Spleen (tissue), 7 donors: Measurements from ENCODE around the gene GSE1.

Experiments
- POLR2A ChIP-seq, 3 donors: fragments of 450-650 bp; IDR thresholded peaks; one replicate each; pipeline ENCODE4 v1.5.1; 2017; ENCODE audit warnings: antibody characterized with exemption in 3 of 3, mild to moderate bottlenecking in 1 of 3
- POLR2AphosphoS5 ChIP-seq, 3 donors: sonication (generic); formaldehyde crosslinking; IDR thresholded peaks; one replicate each; pipeline ENCODE4 v1.5.1; 2017; ENCODE audit warnings: antibody characterized with exemption in 3 of 3
- TF ChIP-seq, protein P1 (sequence below), 11 experiments: fragments of 200-600 bp in 7 of 11; fragments of 450-650 bp in 4 of 11; sonication (generic) in 4 of 11; IDR thresholded peaks in 8 of 11; conservative IDR thresholded peaks in 3 of 11; 1 replicate in 7 of 11; 2 replicates in 4 of 11; pipeline versions ENCODE4 v1.4.0 to v1.8.0; 2016 to 2021; ENCODE audit warnings: antibody characterized with exemption in 11 of 11, inconsistent platforms in 4 of 11, mild to moderate bottlenecking in 1 of 11
- donor health status: DM: no; HTN: no; CAD: no; lungs with moderate emphysema.
- donor health status: DM: no; HTN: no; CAD: no.
- donor health status: DM: no; HTN: no; CAD: no.

DNA sequence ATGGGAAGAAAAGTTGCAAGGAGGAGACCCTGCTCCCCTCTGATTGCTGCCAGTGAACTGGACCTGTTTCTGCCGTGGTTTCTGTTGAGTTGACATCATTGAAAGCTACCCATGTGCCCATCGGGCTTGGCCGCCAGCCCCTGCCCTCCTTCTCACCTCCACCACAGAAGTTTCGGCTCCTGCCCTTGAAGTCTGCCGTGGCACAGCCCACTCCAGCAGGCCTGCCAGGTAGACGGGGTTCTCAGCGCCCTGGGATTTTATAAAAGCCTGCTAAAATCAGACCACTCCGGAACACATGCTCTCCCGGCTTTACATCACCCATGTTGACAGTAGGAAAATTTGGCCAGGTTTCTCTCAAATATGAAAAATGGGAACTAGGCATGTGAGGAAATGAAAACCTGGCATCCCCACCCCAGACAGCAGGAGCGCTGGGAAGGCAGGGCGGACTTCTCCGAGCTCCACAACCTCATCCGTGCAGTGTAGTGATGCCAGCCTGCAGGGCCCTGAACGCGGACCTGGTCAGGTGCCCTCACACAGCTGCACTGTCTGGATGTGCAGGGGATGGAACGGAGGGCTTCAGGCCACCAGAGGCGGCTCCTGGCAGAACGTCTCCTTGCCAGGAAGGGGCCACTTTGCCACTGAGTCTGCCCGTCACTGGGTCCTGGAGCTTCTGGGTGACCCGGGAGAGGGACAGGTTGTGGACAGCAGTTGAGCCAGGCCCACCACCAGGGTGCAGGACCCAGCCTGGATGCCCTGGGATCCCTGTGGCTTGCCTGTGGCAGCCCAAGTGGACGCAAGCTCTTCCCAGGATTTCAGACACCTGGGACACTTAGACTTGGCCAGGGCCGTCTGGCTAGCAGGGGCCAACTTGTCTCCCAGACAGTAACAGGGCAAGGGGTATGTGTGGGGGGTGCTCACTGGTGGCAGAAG is 6.9 kb upstream of the GSE1 start:
- TF ChIP-seq, protein P1, sequence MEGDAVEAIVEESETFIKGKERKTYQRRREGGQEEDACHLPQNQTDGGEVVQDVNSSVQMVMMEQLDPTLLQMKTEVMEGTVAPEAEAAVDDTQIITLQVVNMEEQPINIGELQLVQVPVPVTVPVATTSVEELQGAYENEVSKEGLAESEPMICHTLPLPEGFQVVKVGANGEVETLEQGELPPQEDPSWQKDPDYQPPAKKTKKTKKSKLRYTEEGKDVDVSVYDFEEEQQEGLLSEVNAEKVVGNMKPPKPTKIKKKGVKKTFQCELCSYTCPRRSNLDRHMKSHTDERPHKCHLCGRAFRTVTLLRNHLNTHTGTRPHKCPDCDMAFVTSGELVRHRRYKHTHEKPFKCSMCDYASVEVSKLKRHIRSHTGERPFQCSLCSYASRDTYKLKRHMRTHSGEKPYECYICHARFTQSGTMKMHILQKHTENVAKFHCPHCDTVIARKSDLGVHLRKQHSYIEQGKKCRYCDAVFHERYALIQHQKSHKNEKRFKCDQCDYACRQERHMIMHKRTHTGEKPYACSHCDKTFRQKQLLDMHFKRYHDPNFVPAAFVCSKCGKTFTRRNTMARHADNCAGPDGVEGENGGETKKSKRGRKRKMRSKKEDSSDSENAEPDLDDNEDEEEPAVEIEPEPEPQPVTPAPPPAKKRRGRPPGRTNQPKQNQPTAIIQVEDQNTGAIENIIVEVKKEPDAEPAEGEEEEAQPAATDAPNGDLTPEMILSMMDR (IDR thresholded peaks at IDR 0.05 in 8 of 11, conservative IDR thresholded peaks at IDR 0.05 in 3 of 11): no peak
- TF ChIP-seq POLR2A (IDR thresholded peaks at IDR 0.05) (no peak), POLR2AphosphoS5 (IDR thresholded peaks at IDR 0.05) (no peak)
